Measurements from ENCODE around the gene BCKDK.
A peak's percentile ranks its signal among the peaks of the same experiment; 100 is the strongest.

Gene BCKDK

DNA sequence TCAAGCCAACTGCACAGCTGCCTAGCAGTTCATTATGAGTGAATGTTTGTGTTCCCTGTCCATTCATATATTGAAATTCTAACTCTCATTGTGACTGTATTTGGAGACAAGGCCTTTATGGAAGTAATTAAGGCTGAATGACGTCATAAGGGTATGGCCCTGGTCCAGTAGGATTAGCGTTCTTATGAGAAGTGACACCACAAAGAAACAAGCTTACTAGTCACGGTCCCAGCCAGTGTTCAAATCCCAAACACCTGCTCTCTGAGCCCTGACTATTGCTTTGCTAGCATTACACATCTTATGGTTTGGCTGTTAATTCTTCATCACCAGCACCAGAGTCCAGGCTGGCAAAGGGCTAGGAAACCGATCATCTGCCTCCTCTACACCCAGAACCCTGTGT, 36.3 kb upstream of the BCKDK start:
- peak overlapping the region; percentile 88 for H3K27ac ChIP-seq (replicated peaks)
- DNase-seq (ENCODE audit: low read depth in 1 of 2, low spot score in 1 of 2) = no peak
- no peaks in the 10 kb centered on the region for H3K27me3 ChIP-seq (ENCODE audit: insufficient read depth, poor library complexity, severe bottlenecking)
- TF ChIP-seq, protein P1, sequence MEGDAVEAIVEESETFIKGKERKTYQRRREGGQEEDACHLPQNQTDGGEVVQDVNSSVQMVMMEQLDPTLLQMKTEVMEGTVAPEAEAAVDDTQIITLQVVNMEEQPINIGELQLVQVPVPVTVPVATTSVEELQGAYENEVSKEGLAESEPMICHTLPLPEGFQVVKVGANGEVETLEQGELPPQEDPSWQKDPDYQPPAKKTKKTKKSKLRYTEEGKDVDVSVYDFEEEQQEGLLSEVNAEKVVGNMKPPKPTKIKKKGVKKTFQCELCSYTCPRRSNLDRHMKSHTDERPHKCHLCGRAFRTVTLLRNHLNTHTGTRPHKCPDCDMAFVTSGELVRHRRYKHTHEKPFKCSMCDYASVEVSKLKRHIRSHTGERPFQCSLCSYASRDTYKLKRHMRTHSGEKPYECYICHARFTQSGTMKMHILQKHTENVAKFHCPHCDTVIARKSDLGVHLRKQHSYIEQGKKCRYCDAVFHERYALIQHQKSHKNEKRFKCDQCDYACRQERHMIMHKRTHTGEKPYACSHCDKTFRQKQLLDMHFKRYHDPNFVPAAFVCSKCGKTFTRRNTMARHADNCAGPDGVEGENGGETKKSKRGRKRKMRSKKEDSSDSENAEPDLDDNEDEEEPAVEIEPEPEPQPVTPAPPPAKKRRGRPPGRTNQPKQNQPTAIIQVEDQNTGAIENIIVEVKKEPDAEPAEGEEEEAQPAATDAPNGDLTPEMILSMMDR (IDR thresholded peaks at IDR 0.05; ENCODE audit: insufficient read depth, low read length) = no peak
- no peak for TF ChIP-seq POLR2AphosphoS5 (IDR thresholded peaks at IDR 0.05; ENCODE audit: low read depth)
- TF ChIP-seq, protein P2, sequence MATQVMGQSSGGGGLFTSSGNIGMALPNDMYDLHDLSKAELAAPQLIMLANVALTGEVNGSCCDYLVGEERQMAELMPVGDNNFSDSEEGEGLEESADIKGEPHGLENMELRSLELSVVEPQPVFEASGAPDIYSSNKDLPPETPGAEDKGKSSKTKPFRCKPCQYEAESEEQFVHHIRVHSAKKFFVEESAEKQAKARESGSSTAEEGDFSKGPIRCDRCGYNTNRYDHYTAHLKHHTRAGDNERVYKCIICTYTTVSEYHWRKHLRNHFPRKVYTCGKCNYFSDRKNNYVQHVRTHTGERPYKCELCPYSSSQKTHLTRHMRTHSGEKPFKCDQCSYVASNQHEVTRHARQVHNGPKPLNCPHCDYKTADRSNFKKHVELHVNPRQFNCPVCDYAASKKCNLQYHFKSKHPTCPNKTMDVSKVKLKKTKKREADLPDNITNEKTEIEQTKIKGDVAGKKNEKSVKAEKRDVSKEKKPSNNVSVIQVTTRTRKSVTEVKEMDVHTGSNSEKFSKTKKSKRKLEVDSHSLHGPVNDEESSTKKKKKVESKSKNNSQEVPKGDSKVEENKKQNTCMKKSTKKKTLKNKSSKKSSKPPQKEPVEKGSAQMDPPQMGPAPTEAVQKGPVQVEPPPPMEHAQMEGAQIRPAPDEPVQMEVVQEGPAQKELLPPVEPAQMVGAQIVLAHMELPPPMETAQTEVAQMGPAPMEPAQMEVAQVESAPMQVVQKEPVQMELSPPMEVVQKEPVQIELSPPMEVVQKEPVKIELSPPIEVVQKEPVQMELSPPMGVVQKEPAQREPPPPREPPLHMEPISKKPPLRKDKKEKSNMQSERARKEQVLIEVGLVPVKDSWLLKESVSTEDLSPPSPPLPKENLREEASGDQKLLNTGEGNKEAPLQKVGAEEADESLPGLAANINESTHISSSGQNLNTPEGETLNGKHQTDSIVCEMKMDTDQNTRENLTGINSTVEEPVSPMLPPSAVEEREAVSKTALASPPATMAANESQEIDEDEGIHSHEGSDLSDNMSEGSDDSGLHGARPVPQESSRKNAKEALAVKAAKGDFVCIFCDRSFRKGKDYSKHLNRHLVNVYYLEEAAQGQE (IDR thresholded peaks at IDR 0.05; ENCODE audit: insufficient replicate concordance, low read depth) = no peak
- no peak for TF ChIP-seq GABPA (IDR thresholded peaks at IDR 0.05; ENCODE audit: low read depth)
- peak overlapping the region; percentile 94 for H3K4me3 ChIP-seq (replicated peaks; ENCODE audit: insufficient read depth, low read length)

DNA sequence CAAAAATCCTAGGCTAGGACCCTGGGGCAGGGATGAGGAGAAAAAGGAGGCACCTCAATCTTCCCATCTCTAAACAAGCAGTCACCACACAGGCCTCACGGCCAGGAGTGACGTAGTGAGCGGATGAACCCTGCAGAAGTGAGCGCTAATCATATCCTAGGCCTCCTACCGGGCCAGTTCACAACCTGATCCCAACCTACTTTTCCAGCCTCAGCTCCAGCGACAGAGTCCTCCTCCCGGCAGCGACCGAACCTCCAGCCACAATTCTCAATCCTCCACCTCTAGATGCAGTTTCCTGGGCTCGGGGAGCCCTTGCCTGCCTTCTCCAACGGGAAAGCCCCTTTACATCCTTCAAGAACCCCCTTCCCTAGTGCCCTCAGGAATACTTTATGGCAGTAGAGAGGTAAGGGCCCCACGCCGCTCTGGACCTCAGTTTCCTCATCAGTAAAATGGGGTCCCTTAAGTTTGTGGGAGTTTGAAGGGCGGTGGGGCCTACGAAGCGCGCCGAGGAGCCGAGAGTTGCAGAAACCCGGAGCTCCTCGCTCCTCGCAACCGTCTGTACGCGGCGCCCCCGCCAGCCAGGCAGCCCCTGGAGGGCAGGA, 35.5 kb upstream of the BCKDK start:
- Histone ChIP-seq H3K27ac (replicated peaks) (peak overlapping the region; percentile 88), H3K27me3 (ENCODE audit: insufficient read depth, poor library complexity, severe bottlenecking) (no peaks in the 10 kb centered on the region), H3K4me3 (replicated peaks; ENCODE audit: insufficient read depth, low read length) (peak overlapping the region; percentile 94)
- no peak for TF ChIP-seq SPI1 (IDR thresholded peaks at IDR 0.05; ENCODE audit: borderline replicate concordance, low read depth)
- TF ChIP-seq, protein P1 (IDR thresholded peaks at IDR 0.05; ENCODE audit: insufficient read depth, low read length) = no peak
- no peak for TF ChIP-seq GABPA (IDR thresholded peaks at IDR 0.05; ENCODE audit: low read depth)
- TF ChIP-seq, protein P2 (IDR thresholded peaks at IDR 0.05; ENCODE audit: insufficient replicate concordance, low read depth) = no peak
- no peak for TF ChIP-seq POLR2AphosphoS5 (IDR thresholded peaks at IDR 0.05; ENCODE audit: low read depth)
- peak; percentile 63 to 68 for DNase-seq (ENCODE audit: low read depth in 1 of 2, low spot score in 1 of 2)

DNA sequence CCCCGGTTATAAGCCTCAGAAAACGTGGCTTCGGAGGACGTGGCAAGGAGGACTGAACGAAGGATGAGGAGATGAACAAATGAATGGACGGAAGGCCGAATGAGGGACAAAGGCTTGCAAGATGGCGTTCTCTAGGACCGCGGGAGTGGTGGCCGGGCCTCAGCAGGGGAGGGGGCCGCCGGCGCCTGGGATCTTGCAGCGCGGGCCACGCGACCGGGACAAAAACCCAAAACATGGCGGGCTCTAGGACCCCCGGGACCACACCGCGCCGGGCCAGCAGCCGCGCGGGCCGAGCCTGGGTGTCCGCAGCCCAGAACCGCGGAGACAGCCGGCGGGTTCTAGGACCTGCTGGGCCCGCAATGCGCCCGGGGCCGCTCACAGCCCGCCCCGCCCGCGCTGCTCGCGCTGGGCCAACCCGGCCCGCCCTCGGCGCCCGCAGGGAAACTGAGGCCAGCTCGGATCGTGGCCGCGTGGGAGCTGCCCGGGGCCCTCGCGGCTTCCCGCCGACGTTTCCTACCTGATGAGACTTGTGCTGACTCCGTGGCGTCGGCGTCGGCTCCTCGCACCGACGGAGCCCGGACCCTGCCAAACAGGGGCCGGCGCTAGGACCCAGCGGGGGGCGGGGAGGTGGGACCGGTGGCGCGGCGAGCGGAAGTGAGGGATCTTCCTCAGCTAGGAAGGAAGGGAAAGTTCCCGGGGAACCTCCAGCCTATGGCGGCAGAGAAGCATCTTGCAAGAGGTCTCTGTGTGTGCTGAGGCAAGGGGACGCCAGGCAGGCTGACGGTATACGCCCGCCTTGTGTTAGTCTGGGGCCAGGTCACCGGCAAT, 34.8 kb upstream of the BCKDK start:
- DNase-seq (ENCODE audit: low read depth in 1 of 2, low spot score in 1 of 2) = peak; percentile 88 to 94
- TF ChIP-seq, protein P2 (IDR thresholded peaks at IDR 0.05; ENCODE audit: insufficient replicate concordance, low read depth) = peak; percentile 13
- TF ChIP-seq SPI1 (IDR thresholded peaks at IDR 0.05; ENCODE audit: borderline replicate concordance, low read depth) (peak; percentile 72; the same call in 1 of the 2 replicates), GABPA (IDR thresholded peaks at IDR 0.05; ENCODE audit: low read depth) (no peak; the same call in 1 of the 2 replicates)
- H3K27me3 ChIP-seq (ENCODE audit: insufficient read depth, poor library complexity, severe bottlenecking) = no peaks in the 10 kb centered on the region

More for the DNA sequence above, 34.8 kb upstream of the BCKDK start:
- H3K27ac ChIP-seq (replicated peaks) = peak overlapping the region; percentile 88
- H3K4me3 ChIP-seq (replicated peaks; ENCODE audit: insufficient read depth, low read length) = peak overlapping the region; percentile 94

All from HL-60 (cell line).